ENCODE data around the gene CORT.

- TF ChIP-seq POLR2AphosphoS5 (IDR thresholded peaks at IDR 0.05) (no peak), POLR2A (IDR thresholded peaks at IDR 0.05) (no peak), CTCF (IDR thresholded peaks at IDR 0.05) (no peak), EP300 (IDR thresholded peaks at IDR 0.05) (no peak)
Observed at GRCh38 chr1:10467078-10467477, 17.2 kb downstream of the CORT start.
